GM12872 (cell line): ENCODE results near the gene NADK.

Experiments
- TF ChIP-seq, protein P1 (sequence below): IDR thresholded peaks from 3 replicates; pipeline ENCODE4 v1.5.1; 2011; ENCODE audit warnings: low read depth, mild to moderate bottlenecking, low read length, moderate library complexity; ENCODE audit not compliant: insufficient read depth

The NADK gene

DNA sequence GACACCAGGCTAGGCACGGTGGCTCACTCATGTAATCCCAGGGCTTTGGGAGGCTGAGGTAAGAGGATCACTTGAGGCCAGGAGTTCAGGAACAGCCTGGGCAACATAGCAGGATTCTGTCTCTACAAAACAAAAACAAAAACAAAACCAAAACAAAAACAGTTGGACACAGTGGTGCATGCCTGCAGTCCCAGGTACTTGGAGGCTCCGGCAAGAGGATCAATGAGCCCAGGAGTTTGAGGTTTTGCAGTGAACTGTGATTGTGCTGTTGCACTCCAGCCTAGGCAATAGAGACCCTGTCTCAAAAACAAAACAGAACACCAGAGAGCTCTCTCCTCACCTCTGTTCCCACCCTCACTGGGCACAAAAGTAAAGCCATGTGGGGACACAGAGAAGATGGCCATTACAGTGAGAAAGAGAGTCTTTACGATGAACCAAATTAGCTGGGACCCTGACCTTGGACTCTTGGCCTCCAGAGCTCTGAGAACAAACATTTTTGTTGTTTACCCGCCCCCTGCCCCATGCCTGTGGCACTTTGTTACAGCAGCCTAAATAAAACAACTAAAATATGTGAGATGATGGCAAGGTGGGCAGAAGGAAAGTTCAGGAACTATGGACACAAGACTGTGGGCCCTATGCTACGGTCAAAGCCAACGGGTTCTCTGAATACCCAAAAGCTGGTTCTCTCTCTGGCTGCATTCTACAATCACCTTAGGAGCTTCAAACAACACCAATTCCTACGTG, 9.8 kb downstream of the NADK start:
- TF ChIP-seq, protein P1, sequence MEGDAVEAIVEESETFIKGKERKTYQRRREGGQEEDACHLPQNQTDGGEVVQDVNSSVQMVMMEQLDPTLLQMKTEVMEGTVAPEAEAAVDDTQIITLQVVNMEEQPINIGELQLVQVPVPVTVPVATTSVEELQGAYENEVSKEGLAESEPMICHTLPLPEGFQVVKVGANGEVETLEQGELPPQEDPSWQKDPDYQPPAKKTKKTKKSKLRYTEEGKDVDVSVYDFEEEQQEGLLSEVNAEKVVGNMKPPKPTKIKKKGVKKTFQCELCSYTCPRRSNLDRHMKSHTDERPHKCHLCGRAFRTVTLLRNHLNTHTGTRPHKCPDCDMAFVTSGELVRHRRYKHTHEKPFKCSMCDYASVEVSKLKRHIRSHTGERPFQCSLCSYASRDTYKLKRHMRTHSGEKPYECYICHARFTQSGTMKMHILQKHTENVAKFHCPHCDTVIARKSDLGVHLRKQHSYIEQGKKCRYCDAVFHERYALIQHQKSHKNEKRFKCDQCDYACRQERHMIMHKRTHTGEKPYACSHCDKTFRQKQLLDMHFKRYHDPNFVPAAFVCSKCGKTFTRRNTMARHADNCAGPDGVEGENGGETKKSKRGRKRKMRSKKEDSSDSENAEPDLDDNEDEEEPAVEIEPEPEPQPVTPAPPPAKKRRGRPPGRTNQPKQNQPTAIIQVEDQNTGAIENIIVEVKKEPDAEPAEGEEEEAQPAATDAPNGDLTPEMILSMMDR: no peak

DNA sequence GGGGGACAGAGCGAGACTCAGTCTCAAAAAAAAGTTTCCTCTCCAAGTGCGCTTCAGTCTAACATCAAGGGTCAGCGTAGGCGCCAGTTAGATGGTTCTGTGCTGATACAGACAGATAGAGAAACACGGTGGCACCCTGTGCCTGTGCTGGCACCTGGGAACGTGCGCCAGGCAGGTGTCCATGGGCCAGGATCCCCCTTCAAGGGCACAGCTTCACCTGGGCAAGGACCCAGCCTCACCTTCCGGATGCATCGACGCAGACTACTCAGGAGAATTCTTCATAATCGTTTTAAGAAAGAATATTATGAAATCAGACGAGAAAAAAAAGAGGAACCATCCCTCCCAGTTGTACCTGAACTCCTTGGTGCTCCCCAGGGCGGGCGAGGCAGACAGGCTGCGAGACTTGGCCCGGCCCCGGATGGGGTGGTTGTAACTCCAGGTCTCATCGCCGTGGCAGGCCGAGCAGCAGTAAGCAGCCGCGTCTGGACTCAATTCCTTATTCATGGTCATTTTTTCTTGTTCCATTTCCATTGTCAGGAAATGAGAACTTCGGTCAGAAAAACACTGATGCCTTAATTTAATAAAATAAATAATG, 13.3 kb downstream of the NADK start:
- TF ChIP-seq, protein P1: no peak

- TF ChIP-seq, protein P1: 0 out of 3 replicates have a peak, but pooled peaks have one; percentile 12
These were observed 14.3 kb downstream of the NADK start for GRCh38 chr1:1763657-1764621.

GRCh38 chr1:1761504-1762376, 16.5 kb downstream of the NADK start:
- TF ChIP-seq, protein P1: no peak

DNA sequence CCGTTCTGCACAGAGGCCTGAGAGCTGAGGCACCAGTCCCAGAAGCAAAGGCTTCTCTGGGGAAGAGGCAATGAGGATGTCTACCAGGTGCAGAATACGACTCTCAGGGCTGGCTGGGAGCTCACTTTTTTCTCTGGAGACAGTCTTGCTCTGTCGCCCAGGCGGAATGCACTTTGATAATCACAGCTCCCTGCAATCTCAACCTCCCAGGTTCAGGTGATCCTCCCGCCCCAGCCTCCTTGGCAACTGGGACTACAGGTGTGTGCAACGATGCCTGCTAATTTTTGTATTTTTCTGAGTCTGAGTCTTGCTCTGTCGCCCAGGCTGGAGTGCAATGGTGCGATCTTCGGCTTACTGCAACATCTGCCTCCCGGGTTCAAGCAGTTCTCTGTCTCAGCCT, 17.6 kb downstream of the NADK start:
- TF ChIP-seq, protein P1: no peak

- TF ChIP-seq, protein P1: no peak
These were observed 18.0 kb downstream of the NADK start for GRCh38 chr1:1760345-1760650.
